Right renal cortex interstitium (tissue), 3 donors: ENCODE results near the gene PCDH18. TPM values are rescaled to one million over a fixed set of nuclear protein-coding genes. Genes with fewer than 3 reads are reported as not detected.
"Not testable (repeated sequence)": the region's sequence is repeated elsewhere in the genome, so short reads cannot be mapped to it uniquely, and the experiment has no call there.

ENCODE experiments used
- DNase-seq, 3 donors: peaks; one replicate each; pipeline ENCODE4 v3.0.0-alpha.2; 2013; ENCODE audit warnings: low read depth in 3 of 3, low spot score in 2 of 3
- polyA plus RNA-seq, 3 donors: library from polyadenylated mRNA; unstranded; fragments of 120-200 nt; gene quantifications; one replicate each; pipeline ENCODE4 v1.2.1, GENCODE V29; 2013; ENCODE audit not compliant: insufficient read length in 3 of 3

PCDH18 gene, protein sequence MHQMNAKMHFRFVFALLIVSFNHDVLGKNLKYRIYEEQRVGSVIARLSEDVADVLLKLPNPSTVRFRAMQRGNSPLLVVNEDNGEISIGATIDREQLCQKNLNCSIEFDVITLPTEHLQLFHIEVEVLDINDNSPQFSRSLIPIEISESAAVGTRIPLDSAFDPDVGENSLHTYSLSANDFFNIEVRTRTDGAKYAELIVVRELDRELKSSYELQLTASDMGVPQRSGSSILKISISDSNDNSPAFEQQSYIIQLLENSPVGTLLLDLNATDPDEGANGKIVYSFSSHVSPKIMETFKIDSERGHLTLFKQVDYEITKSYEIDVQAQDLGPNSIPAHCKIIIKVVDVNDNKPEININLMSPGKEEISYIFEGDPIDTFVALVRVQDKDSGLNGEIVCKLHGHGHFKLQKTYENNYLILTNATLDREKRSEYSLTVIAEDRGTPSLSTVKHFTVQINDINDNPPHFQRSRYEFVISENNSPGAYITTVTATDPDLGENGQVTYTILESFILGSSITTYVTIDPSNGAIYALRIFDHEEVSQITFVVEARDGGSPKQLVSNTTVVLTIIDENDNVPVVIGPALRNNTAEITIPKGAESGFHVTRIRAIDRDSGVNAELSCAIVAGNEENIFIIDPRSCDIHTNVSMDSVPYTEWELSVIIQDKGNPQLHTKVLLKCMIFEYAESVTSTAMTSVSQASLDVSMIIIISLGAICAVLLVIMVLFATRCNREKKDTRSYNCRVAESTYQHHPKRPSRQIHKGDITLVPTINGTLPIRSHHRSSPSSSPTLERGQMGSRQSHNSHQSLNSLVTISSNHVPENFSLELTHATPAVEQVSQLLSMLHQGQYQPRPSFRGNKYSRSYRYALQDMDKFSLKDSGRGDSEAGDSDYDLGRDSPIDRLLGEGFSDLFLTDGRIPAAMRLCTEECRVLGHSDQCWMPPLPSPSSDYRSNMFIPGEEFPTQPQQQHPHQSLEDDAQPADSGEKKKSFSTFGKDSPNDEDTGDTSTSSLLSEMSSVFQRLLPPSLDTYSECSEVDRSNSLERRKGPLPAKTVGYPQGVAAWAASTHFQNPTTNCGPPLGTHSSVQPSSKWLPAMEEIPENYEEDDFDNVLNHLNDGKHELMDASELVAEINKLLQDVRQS
- polyA plus RNA-seq, result 100 to 1,000 TPM; 186 to 215 (median 187) TPM

DNA sequence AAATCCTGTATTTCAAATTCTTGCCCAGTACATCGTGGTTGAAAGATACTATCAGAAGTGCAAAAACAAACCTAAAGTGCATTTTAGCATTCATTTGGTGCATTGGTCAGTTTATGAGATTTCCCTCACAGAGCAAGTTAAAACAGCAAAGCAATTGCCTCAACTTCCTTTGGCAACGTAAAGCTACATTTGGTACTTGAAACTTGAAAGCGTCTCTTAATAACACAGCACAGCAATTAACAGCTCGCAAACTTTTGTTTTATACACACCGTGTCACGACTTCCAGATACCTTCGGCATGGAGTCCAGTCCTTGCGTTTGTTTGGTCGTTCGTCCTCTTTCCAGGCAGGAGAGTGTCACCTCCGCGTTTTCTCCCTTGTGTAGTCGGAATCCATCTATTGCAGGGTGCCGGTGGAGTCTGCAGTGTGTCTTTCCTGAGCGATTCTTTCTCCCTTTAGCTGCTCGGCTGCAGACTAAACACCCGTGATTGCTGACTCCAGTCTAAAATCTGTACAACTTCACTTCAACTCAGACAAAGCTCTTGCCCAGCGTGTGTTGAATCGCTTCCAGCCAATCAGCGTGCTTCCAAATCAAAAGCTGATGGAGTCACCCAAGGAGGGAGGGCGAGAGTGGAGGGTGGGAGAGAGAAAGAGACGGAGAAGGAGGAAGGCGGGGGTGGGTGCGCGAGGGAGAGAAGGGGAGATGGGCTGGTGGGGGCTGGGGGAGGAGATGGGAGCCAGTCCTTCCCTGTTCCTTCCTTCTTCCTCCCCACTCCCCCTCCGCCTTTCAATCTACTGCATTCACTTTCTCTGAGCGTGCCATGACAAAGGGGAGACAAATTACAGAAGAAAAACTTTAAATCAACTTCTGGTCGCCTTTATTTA is at the start of gene PCDH18:
Gene PCDH18 (minus strand): TSS at position 509 of the 883 bp plus-strand sequence. CDS start 406 bp downstream, at position 103.
- peak; percentile 92 to 96 (median 94) for DNase-seq

DNA sequence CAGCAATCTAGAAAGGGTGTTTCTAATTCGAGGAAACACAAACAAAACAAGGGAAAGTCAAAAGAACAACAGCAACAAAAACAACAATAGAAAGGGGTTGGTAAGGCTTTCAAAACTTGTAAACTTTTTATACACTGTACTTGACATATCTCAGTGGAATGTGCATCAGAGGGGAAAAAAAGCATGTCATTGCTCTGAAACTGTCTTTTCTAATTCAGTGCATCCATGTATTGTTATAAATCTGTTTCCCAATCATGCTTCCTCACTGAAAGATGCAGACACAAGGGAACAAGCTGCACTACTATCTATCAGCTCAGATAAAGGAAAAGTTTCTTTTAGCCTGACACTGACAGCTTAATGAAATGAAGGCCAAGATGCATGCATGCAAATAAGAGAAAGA is 44.2 kb upstream of the PCDH18 start:
- DNase-seq, result no peak

DNA sequence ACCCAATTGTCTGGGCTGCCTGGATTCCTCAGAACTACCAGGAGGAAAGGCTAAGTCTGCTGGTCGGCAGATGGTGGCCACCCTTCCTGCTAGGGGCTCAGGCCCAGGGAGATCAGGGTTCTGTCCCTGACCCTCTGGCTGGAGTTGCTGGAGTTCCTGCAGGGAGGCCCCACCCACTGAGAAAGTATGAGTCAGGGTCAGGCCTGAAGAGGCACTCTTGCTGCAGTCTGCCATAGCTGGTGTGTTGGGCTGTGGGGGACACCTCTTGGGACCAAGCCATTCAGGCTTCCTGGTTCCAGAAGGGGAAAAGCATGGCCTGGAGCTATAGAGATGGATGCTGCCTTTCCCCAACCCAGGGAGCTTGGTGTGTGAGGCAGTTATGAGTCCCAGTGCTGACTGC is 40.4 kb upstream of the PCDH18 start:
- DNase-seq, result no peak

DNA sequence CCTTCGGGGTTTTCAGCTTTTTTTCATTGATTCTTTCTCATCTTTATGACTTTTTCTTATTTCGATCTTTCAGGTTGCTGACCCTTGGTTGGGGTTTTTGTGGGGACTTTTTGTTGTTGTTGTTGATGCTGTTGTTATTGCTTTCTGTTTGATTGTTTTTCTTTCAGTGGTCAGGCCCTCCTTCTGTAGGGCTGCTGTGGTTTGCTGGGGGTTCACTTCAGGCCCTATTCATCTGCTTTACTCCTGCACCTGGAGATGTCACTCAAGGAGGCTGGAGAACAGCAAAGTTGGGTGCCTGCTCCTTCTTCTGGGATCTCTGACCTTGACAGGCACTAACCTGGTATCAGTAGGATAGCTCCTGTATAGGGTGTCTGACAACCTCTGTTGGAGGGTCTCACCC is 39.9 kb upstream of the PCDH18 start:
- no peak for DNase-seq

DNA sequence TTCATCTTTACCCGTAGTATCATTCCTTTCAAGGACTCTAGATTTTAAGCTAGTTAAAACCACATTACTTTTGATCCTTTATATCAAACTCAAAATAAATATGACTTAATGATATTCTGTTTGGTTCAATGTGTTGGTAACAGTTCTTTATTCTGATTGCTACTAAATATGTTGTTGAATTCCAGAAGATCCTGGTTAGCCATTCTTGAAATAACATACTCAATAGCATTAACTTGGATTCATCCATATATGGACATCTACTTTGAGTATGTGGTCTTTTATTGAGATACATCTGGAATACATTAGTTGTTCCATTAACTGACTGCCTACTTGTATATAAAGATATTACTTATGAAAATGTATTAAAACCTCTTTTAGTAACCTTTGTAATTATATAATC is 27.5 kb upstream of the PCDH18 start:
- no peak for DNase-seq

DNA sequence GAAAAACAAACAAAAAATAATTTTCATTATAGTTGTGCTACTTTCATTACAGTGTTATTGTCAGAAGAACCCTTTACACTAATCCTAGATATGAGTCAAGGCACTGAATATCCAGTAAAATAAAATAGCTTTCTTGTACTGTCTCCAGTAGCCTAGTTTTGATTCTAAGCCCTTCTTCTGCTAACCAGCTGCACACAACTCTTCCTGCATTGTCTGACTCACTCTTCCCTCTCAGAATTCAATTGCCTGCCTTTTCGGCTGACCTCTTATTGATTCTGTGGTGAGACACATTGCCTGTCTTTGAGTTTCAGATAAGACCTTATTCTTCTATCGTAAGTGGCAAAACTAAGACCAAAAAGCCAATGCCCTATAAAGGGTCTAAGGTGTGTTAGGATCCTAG is 26.7 kb upstream of the PCDH18 start:
- DNase-seq, result no peak

DNA sequence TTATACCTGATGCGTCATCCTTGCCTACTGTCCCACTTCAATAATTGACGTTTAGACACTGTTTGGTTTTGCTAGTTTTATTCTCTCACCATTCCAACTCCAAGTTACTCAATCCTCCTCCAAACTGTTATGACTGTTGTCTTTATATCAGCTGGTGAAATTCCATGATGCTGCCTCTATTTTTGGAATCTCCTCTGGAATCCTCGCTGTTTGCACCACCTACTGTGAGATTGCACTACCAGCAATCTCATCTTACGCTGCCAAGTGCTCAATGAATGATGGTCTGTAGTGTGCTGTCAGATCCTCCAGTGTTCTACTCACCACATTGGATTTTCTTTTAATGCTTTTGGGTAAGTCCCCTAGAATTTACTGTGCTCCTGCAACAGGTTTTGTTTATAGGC is 13.2 kb upstream of the PCDH18 start:
- DNase-seq, result no peak

DNA sequence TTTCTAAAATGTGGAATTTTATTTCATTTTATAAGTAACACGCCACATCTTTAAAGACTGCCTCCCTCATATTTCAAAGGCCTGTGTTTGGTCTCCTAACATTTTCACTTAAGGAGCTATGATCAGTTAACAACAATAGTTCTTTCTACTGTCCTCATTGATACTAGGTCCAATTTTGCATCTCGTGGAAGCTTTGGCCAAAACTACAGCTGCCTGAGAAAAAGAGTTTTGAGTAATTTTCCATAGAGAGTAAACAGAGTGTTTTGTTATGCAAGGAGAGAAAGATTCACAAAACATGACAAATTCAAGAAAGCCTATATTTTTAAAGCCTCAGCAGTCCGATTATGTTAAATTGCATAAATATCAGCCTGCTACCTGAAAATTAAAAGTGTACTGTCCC is 11.4 kb upstream of the PCDH18 start:
- no peak for DNase-seq

DNA sequence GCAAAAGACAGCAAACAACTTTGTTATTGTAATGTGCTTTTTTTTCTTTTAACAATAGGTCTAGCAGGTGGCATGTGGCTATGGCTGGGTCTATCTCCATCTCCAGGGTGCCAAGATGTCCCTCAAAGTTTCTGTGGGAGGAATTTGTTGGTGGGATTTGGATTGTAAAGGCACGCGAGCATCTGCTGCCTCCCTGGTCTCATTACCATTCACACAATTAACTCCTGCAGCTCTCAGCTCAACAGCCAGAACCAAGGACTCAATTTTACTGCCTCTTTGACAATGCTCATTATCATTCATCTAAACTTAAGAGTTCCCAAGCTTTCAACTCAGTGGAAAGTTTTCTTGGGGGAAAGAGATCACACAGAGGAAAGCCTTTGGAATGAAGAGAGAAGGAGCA is 10.9 kb upstream of the PCDH18 start:
- DNase-seq, result no peak

DNA sequence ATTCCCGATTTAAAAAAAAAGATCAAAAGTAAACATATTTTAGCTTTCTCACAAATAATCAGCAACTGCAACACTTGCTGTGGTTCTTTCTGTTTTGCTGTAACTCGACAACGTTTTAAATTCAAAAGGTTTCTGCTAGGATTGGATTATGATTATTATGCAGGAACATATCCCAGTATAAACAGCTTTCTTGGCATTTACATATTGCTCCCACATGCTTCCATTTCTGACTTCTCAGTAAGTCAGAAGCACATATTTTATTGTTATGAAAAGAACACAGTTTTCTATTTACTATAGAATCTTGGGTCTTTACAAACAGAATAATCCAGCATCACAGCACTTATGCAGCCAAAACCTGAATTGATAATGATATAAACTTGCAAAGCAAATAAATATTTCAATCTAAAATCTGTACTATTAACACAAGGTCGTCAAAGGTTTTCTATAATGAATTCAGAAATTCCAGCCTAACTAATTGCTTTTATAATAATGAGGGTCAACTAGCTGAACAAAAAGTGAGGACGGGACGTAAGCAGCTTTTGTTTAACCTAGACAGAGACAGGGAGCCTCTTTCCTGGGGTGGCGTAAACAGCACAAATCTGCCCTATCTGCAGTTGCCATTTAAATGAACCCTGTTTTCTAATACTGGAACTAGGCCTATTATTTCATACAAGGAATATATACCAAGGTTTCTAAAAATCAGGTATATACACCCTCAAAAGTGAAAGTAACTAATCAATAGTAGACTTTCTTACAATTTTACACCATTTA is 9.8 kb upstream of the PCDH18 start:
- no peak for DNase-seq

DNA sequence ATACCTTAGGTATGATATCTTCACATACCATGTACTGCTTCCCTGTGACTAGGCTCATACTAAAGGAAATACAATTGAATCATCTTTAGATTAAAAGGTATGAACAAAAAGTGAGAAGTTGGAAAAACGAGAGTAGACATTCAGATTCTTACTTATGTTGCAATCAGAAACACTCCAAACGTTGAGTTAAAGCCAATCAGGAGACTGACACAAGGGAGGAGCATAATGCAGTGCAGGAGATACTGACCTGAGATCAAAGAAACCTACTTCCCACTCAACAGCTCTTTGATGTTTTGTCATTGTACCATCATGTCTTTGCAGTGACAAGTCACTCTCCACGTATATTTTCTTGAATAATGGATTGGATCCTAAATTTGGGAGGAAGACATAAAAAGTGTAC is 8.9 kb upstream of the PCDH18 start:
- DNase-seq, result no peak

DNA sequence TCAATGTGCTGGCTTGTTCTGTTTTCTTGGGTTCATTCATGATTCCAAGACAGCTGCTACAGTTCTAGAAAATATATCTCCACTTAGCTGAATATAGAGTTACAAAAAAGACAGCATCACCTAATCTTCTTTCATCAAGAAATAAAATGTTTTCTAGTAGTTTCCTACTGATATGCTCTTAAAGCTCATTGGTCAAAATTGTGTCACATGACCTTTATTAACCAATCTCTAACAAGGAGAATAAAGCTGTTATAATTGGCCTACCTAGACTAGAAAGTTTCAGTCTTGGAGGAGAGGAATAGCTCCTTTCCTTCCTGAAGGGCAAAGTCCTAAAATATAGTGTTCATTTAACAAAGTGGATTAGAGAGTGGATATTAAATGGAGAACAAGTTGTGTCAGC is 8.1 kb upstream of the PCDH18 start:
- DNase-seq, result no peak

DNA sequence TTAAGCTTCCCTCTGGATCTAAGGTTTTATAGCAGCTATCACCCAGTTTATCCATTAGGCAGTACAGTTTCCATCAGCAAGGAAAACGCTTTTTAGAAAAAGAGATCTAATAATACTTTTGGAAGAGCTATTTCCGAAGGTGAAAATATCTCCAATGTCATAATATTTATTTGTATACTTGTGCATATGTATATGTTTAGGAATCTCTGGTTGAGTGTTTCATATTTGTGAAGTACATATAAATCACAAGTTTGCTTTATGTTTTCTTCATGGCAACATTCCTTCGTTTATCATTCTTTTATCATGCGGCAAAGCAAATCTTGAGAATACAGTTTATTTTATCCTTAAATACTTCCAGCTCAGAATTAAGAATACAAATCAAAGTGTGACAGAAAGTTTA is 6.2 kb upstream of the PCDH18 start:
- no peak for DNase-seq

DNA sequence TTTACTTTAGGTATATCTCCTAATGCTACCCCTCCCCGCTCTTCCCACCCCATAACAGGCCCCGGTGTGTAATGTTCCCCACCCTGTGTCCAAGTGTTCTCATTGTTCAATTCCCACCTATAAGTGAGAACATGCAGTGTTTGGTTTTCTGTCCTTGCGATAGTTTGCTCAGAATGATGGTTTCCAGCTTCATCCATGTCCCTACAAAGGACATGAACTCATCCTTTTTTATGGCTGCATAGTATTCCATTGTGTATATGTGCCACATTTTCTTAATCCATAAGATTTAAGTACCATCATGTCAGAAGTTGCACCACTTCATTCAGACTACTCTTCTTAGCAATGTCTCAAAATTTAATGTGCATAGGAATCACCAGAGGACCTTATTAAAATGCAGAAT is 5.5 kb upstream of the PCDH18 start:
- DNase-seq, result not testable (repeated sequence)

DNA sequence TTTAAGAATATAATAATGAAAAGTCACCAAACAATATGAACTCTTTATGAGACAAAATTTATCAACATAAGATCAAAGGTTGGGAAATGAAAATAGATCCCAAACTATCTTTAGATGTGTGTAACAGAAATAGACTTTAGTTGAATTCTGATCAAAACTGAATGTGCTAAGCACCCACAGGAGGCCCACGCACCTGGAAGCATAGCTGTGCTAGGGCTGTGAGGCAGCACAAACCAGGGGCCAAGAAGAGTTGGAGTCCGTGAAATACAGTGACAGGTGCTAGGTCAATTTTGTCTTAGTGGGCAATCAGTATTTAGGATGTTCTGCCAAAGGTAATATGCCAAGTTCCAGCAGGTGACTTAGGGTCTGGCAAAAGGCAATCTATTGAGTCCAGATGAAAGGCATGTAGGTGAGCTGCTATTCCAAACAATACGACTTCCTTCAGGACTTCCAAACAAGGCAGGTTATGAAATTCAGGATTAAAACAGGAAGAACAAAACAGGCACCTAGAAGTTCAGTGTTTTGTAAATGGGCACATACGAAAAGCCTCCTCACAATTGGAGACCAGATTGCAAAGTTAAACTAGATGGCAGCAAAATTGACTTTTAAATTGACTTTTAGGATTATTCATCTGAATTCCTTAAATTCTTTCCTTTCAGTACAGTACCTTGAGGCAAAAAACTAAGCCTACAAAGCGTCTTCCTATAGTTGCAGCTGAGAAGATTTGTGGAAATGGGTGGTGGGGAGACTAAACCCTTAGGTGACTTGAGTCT is 4.7 kb upstream of the PCDH18 start:
- no peak for DNase-seq

DNA sequence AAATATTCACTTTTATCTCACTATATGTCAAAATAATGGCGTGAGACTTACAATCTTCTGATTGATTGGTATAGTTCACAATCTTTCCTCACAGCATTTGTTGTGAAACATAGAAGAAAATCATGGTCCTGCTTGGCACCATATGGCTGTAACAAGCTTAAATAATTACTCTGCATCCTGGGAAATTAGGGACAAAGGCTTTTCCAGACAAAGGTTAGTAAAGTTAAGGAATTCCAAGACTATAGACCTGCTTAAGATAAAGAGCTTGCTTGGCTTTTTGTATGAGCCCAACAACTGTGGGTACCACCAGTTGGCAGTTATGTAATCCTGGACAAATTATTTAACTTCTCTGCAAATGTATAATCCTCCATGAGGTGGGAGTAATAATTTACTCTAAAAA is 3.4 kb upstream of the PCDH18 start:
- no peak for DNase-seq

DNA sequence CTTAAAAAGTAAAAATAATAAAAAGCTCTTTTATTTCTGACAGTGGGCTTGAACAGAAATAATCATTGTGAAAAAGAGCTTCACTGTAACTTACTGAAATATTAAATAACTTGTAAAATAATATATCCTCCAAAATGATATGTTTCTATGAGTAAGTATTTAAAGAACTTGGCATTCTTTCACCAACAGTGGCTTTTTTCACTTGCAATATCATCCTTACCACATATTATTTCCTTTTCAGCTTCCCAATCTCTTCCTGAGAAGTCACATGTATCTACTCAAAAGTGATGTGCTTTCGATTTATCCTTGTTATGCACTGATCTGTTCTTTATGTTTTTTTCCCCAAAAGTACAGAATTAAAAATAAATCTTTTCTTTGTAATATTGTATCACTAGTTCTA is 2.2 kb upstream of the PCDH18 start:
- DNase-seq, result no peak

DNA sequence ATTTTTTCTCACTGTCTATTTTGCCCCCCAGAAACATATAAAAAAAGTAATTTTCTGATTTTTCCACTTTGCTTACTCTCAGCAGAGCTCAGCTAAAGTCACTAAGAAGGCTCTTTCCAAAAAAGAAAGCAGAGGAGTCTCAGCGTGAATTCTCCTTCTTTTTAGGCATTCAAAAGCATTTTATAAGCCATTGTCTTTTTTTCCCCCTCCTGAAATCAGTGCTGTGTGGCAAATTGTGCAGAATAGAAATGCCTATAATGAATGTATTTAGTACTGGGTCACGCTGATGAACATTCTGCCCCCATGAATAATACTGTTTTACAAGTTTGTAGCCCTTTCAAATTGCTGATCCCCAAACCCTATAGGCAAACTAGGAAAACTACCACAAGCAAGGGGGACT is 1.6 kb upstream of the PCDH18 start:
- no peak for DNase-seq

DNA sequence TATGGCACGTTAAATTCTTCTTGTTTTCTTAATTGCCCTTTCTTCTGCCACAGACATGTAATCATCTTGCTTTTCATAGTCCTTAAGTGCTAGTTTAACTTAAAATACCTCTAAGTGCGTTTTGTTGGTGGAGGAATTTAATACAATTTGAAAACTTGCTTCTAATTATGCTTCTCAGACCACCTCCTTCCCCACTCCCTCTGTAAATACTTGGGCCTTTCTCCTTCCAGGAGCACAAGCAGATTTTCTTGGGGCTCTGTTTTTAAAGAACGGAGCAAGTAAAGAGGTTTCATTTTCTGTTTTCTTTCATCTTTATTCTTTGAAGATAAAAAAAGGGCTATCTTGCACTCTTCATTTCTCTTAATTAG is 559 bp upstream of the PCDH18 start:
- no peak for DNase-seq
